Ovary (tissue), 9 donors: ENCODE results near the gene PPARA. TPM values are rescaled to one million over a fixed set of nuclear protein-coding genes. Genes with fewer than 3 reads are reported as not detected.
A peak's percentile ranks its signal among the peaks of the same experiment; 100 is the strongest.

Experiments
- DNase-seq, 5 donors: peaks; one replicate each; pipeline ENCODE4 v3.0.0-alpha.2; 2019 to 2020
- H3K27ac ChIP-seq, 2 donors: fragments of 200-600 bp; one replicate each; pipeline versions ENCODE4 v1.5.1 to v1.8.0; 2019 to 2022
- H3K27me3 ChIP-seq: fragments of 200-600 bp; one replicate; pipeline ENCODE4 v1.8.0; 2022
- H3K36me3 ChIP-seq: fragments of 200-600 bp; sonication (generic); one replicate; pipeline ENCODE4 v1.5.1; 2019
- H3K4me1 ChIP-seq: one replicate; pipeline ENCODE4 v1.8.1; 2013; ENCODE audit warnings: mild to moderate bottlenecking, moderate library complexity; ENCODE audit not compliant: insufficient read depth
- H3K4me3 ChIP-seq: fragments of 200-600 bp; sonication (generic); one replicate; pipeline ENCODE4 v1.5.1; 2017
- H3K9me3 ChIP-seq, 2 donors: fragments of 200-600 bp in 1 of 2; sonication (generic) in 1 of 2; one replicate each; pipeline versions ENCODE4 v1.5.1 to v1.8.1; 2013 to 2019; ENCODE audit warnings: mild to moderate bottlenecking in 1 of 2, moderate library complexity in 1 of 2
- EP300 ChIP-seq: sonication (generic); formaldehyde crosslinking; IDR thresholded peaks from one replicate; pipeline ENCODE4 v1.6.1; 2017; ENCODE audit warnings: antibody characterized with exemption
- POLR2A ChIP-seq: fragments of 450-650 bp; IDR thresholded peaks from one replicate; pipeline ENCODE4 v1.6.1; 2017; ENCODE audit warnings: antibody characterized with exemption, mild to moderate bottlenecking, moderate library complexity
- WGBS, 3 donors: extraction: QIAGEN DNeasy Blood & Tissue Kit in 1 of 3; methylation state at CpG; one replicate each; pipeline versions ENCODE4 v1.1.5 to v1.1.7; 2013 to 2017; 5-methylcytosine and 5-hydroxymethylcytosine counted together
- intact Hi-C, 4 donors: fragments of 100-400 bp; cut with DNase I; formaldehyde crosslinking; loops; one replicate each; pipeline versions ENCODE4 v1.11.0 to v1.15.1; 2022 to 2023
- polyA plus RNA-seq, 2 donors: library from polyadenylated mRNA; stranded (reverse); fragments of 200-250 nt in 1 of 2; fragments of 350-450 nt in 1 of 2; fragmentation: Illumina TruSeq in 1 of 2; extraction: RNeasy Lipid Tissue Mini Kit (QIAGEN cat#74804) in 1 of 2; gene quantifications; one replicate each; pipeline ENCODE4 v1.2.3, GENCODE V29; 2013 to 2014
- total RNA-seq, 7 donors: library from RNA; depleted of rRNA in 2 of 7; stranded (reverse); fragments of >200 nt in 2 of 7; fragmentation: NEBNext Ultra II Directional in 3 of 7; extraction: Animal tissue kit (Norgen Biotek cat#: 25700) in 3 of 7; gene quantifications; one replicate each; pipeline versions ENCODE4 v1.1.0 to v1.2.4, GENCODE V29; 2016 to 2023
- TF ChIP-seq, protein P1 (sequence below), 3 donors: fragments of 450-650 bp in 2 of 3; fragments of 200-600 bp in 1 of 3; IDR thresholded peaks; one replicate each; pipeline versions ENCODE4 v1.5.1 to v1.8.0; 2016 to 2022; ENCODE audit warnings: antibody characterized with exemption in 3 of 3, mild to moderate bottlenecking in 1 of 3
- donor health status: DM: no; HTN: no; CAD: no; lungs with moderate emphysema.
- donor health status: DM: no; HTN: no; CAD: no.
- donor health status: Bipolar disorder and iron deficiency.
- donor health status: DM: yes; HTN: yes; CAD: no.
- donor health status: DM: no; HTN: no; CAD: no.
- donor health status: DM: yes; HTN: yes; CAD: no.

The PPARA gene
- total and polyA plus RNA-seq, 9 donors: 9.7 to 41.0 (median 29.9) TPM

DNA sequence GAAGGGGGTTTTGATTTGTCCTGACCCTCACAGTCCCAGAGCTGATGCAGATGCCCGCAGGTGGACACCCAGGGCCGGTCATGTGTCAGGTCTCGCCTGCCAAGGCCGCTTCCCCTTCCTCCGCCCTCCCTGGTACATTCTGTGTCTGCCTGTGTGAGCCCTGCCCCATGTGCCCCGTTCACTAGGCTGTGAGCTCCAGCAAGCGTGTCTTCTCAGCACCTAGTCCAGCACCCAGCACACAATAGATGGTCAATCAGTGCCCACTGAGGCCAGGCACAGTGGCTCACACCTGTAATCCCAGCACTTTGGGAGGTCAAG lies 29.9 kb upstream of the PPARA start:
- TF ChIP-seq, protein P1, sequence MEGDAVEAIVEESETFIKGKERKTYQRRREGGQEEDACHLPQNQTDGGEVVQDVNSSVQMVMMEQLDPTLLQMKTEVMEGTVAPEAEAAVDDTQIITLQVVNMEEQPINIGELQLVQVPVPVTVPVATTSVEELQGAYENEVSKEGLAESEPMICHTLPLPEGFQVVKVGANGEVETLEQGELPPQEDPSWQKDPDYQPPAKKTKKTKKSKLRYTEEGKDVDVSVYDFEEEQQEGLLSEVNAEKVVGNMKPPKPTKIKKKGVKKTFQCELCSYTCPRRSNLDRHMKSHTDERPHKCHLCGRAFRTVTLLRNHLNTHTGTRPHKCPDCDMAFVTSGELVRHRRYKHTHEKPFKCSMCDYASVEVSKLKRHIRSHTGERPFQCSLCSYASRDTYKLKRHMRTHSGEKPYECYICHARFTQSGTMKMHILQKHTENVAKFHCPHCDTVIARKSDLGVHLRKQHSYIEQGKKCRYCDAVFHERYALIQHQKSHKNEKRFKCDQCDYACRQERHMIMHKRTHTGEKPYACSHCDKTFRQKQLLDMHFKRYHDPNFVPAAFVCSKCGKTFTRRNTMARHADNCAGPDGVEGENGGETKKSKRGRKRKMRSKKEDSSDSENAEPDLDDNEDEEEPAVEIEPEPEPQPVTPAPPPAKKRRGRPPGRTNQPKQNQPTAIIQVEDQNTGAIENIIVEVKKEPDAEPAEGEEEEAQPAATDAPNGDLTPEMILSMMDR (IDR thresholded peaks at IDR 0.05): no peak
- TF ChIP-seq EP300 (no peak), POLR2A (no peak)

DNA sequence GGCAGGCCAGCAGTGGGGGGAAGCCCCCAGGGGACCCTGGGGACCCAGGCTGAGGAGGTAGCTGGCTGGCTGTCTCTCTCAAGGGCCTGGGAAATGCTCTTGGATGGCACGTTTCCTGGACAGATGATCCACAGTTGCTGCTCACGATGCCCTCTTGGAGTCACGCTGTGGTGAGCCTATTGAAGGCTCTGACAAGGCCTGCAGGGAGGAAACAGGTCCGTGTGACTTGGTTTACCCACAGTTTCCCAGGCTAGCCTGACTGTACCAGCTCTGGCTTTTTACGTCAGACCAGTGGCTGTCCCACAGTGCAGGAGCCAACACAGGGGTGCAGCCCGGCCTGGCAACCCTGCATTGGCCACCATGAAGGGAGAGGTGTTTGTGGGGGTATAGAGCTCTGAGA lies 29.2 kb upstream of the PPARA start:
- H3K27ac ChIP-seq: no peak overlapping the region
- DNase-seq: no peak
- no peak for TF ChIP-seq EP300
- no peak for TF ChIP-seq POLR2A
- TF ChIP-seq, protein P1 (IDR thresholded peaks at IDR 0.05): no peak
- no peaks in the 10 kb centered on the region for H3K27me3 ChIP-seq
- H3K9me3 ChIP-seq: no peaks in the 10 kb centered on the region
- intact Hi-C loops: loop anchor here (5.0 to 10.0 kb wide), 5 partner anchors 144 to 424 kb away; partner anchors contain the start of genes PKDREJ (in 1 of the 4) and TTC38 (in 1 of the 4)
- H3K4me3 ChIP-seq: no peak overlapping the region
- WGBS, 3 donors: 76 to 81% (median 79%) methylated on average over 6 of the region's 6 CpGs
- H3K36me3 ChIP-seq: no peaks in the 10 kb centered on the region
- peaks cover 22% of the 10 kb centered on the region for H3K4me1 ChIP-seq

More for the DNA sequence above, 29.9 kb upstream of the PPARA start:
- WGBS, 3 donors: 12 to 21% (median 18%) methylated on average over 7 of the region's 7 CpGs
- peaks cover 24% of the 10 kb centered on the region for H3K4me1 ChIP-seq
- H3K9me3 ChIP-seq: no peaks in the 10 kb centered on the region
- no peaks in the 10 kb centered on the region for H3K36me3 ChIP-seq
- H3K27me3 ChIP-seq: no peaks in the 10 kb centered on the region
- peak overlapping the region; percentile 10 to 59 for H3K27ac ChIP-seq
- no peak for DNase-seq
- intact Hi-C loops: loop anchor here (5.0 to 10.0 kb wide), 5 partner anchors 144 to 424 kb away; partner anchors contain the start of genes PKDREJ (in 1 of the 4) and TTC38 (in 1 of the 4)
- H3K4me3 ChIP-seq: no peak overlapping the region

DNA sequence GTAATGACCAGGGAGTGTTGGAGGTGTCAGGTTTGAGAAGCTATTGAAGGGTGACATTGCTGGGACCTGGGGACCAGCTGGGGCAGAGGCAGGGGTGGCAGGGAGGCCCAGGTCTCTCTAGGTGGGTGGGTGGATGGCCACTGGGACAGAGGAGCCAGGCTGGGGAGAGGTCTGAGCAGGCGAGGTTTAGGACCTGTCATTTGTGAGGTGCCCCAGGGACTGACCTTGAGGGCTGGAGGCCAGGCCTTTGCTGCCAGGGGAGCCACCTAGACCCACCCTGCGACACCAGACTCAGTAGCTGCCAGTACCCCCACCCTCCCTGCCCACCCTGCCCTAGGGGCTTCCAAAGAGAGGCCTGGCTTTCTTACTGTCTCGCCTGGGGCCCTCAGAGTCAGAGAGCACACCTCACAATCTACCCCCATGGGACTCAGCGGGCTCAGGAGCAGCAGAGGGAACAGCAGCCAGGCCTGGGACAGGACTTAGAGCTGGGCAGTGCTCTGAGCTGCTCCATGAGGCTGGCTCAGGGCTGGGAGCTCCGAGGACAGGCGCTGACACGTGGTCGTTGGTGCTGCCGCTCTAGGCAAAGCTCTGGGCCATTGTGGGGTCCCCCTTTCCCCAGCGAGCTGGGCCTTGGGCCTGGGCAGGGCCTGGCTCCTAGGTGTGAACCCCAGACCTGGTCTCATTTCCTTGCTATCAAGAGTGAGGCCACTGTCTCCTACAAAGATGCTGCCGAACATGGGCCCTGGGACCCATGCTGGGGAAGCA lies 28.6 kb upstream of the PPARA start:
- TF ChIP-seq EP300 (no peak), POLR2A (no peak)
- TF ChIP-seq, protein P1 (IDR thresholded peaks at IDR 0.05): no peak
- Histone ChIP-seq H3K4me1 (peaks cover 21% of the 10 kb centered on the region), H3K27ac (peak overlapping the region in 1 of 2 donors; percentile 44), H3K36me3 (no peaks in the 10 kb centered on the region), H3K27me3 (no peaks in the 10 kb centered on the region), H3K9me3 (no peaks in the 10 kb centered on the region), H3K4me3 (no peak overlapping the region)
- intact Hi-C loops: loop anchor here (2.0 to 10.0 kb wide), 6 partner anchors 143 to 423 kb away; partner anchors contain the start of genes PKDREJ (in 1 of the 4) and TTC38 (in 1 of the 4)
- WGBS, 3 donors: 68 to 79% (median 74%) methylated on average over 8 to 11 of the region's 11 CpGs
- DNase-seq: peak in 2 of 5 donors; percentile 51 to 60

DNA sequence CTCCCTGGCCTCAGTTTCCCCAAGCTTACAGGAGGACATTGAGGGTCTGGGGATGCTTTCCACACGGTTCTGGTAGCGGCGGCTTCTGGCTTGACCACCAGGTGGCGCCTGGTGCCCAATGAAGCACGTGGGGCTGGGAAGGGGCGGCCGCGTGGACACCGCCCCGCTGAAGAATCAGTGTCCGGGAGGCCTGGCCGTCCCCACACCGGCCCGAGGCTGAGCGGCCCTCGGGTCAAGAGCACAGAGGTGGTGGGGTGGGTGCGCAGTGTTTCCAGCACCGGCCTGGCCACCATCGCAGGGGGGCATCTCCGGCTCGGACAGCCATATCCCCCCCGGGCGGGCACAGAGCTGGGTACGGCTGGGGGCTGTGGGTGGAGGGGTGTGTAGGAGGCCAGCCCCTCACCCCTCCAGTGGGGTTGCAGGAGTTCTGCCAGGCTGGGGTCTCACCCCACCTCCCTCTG lies 27.8 kb upstream of the PPARA start:
- H3K4me1 ChIP-seq: peaks cover 19% of the 10 kb centered on the region
- no peaks in the 10 kb centered on the region for H3K9me3 ChIP-seq
- intact Hi-C loops: loop anchor here (2.0 to 10.0 kb wide), 6 partner anchors 142 to 422 kb away; partner anchors contain the start of genes PKDREJ (in 1 of the 4) and TTC38 (in 1 of the 4)
- no peaks in the 10 kb centered on the region for H3K36me3 ChIP-seq
- TF ChIP-seq, protein P1 (IDR thresholded peaks at IDR 0.05): peak; percentile 97 to 99 (median 97)
- TF ChIP-seq EP300 (no peak), POLR2A (peak; percentile 29)
- no peaks in the 10 kb centered on the region for H3K27me3 ChIP-seq
- 8 to 15% (median 14%) methylated on average over 23 to 24 of the region's 24 CpGs for WGBS, 3 donors
- peak overlapping the region in 1 of 2 donors; percentile 51 for H3K27ac ChIP-seq
- DNase-seq: peak; percentile 80 to 91 (median 88)
- H3K4me3 ChIP-seq: no peak overlapping the region
